ENCODE data around the gene SPDYE1.
"Not testable (repeated sequence)": the region's sequence is repeated elsewhere in the genome, so short reads cannot be mapped to it uniquely, and the experiment has no call there.

DNA sequence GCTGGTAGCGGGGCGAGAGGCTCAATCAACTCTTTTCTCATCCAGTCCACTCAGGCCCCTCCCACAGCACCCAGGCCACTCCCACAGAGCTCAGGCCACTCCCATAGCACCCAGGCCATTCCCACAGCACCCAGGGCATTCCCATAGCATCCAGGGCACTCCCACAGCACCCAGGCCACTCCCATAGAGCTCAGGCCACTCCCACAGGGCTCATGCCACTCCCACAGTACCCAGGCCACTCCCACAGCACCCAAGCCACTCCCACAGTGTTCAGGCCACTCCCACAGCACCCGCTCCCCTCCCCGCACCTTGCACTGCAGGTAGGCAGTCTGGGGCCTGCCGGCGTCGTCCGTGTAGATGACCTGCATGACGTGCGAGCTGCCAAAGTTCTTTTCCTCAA is 38.7 kb downstream of the SPDYE1 start:
- TF ChIP-seq, protein P1, sequence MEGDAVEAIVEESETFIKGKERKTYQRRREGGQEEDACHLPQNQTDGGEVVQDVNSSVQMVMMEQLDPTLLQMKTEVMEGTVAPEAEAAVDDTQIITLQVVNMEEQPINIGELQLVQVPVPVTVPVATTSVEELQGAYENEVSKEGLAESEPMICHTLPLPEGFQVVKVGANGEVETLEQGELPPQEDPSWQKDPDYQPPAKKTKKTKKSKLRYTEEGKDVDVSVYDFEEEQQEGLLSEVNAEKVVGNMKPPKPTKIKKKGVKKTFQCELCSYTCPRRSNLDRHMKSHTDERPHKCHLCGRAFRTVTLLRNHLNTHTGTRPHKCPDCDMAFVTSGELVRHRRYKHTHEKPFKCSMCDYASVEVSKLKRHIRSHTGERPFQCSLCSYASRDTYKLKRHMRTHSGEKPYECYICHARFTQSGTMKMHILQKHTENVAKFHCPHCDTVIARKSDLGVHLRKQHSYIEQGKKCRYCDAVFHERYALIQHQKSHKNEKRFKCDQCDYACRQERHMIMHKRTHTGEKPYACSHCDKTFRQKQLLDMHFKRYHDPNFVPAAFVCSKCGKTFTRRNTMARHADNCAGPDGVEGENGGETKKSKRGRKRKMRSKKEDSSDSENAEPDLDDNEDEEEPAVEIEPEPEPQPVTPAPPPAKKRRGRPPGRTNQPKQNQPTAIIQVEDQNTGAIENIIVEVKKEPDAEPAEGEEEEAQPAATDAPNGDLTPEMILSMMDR (IDR thresholded peaks at IDR 0.05), result not testable (repeated sequence)
- not testable (repeated sequence) for TF ChIP-seq POLR2A (IDR thresholded peaks at IDR 0.05)
